B cell (primary cell): ENCODE measurements around the gene VIPR2.
"Not testable (repeated sequence)": the region's sequence is repeated elsewhere in the genome, so short reads cannot be mapped to it uniquely, and the experiment has no call there.

Experiments used
- CTCF ChIP-seq: fragments of 200-600 bp; IDR thresholded peaks from one replicate; pipeline ENCODE4 v1.8.0; 2022; ENCODE audit warnings: antibody characterized with exemption, mild to moderate bottlenecking
- EZH2 ChIP-seq: IDR thresholded peaks from 2 replicates; pipeline ENCODE4 v1.6.1; 2012; ENCODE audit warnings: borderline replicate concordance, low read depth, mild to moderate bottlenecking, moderate library complexity, low read length; ENCODE audit not compliant: insufficient read depth, poor library complexity, severe bottlenecking

DNA sequence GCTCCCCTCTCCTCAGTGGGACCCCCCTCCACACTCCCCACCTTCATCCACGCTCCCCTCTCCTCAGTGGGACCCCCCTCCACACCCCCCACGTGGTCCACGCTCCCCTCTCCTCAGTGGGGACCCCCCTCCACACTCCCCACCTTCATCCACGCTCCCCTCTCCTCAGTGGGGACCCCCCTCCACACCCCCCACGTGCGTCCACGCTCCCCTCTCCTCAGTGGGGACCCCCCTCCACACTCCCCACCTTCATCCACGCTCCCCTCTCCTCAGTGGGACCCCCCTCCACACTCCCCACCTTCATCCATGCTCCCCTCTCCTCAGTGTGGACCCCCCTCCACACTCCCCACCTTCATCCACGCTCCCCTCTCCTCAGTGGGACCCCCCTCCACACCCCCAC, 146.4 kb downstream of the VIPR2 start:
- TF ChIP-seq CTCF, EZH2: not testable (repeated sequence)
